Epithelial cell of esophagus (primary cell): ENCODE measurements around the gene PPA1.

Source experiments
- DNase-seq: peaks from one replicate; pipeline ENCODE4 v3.0.0; 2010; ENCODE audit warnings: low read depth
- H3K4me3 ChIP-seq: 2 replicates; pipeline ENCODE4 v1.5.1; 2011; ENCODE audit warnings: mild to moderate bottlenecking, low read length, control low read depth
- CTCF ChIP-seq: IDR thresholded peaks from 2 replicates; pipeline ENCODE4 v1.5.1; 2011; ENCODE audit warnings: low read depth, mild to moderate bottlenecking, low read length, control low read depth, inconsistent platforms; ENCODE audit not compliant: insufficient read depth; ENCODE audit errors: missing control alignments

Gene PPA1

GRCh38 chr10:70233109-70233938, at the start of gene PPA1:
Gene PPA1 (minus strand): TSS chr10:70233429. CDS start chr10:70233327, 102 bp downstream.
- H3K4me3 ChIP-seq, result peak within 1 kb of the TSS; percentile 92
- DNase-seq, result peak; percentile 97
- TF ChIP-seq CTCF, result no peak

GRCh38 chr10:70281609-70282008, 48.4 kb upstream of the PPA1 start:
- DNase-seq, result no peak
- no peak overlapping the region for H3K4me3 ChIP-seq
- TF ChIP-seq CTCF, result no peak

- no peak for DNase-seq
- TF ChIP-seq CTCF, result no peak
- no peak overlapping the region for H3K4me3 ChIP-seq
These were observed 46.9 kb upstream of the PPA1 start for GRCh38 chr10:70280099-70280498.

GRCh38 chr10:70277396-70278030, 44.3 kb upstream of the PPA1 start:
- H3K4me3 ChIP-seq, result no peak overlapping the region
- TF ChIP-seq CTCF, result no peak
- no peak for DNase-seq

GRCh38 chr10:70274643-70275042, 41.4 kb upstream of the PPA1 start:
- no peak for TF ChIP-seq CTCF
- DNase-seq, result no peak
- no peak overlapping the region for H3K4me3 ChIP-seq

GRCh38 chr10:70272925-70273316, 39.7 kb upstream of the PPA1 start:
- peak; percentile 48 for DNase-seq
- no peak overlapping the region for H3K4me3 ChIP-seq
- peak; percentile 21 for TF ChIP-seq CTCF
